HL-60 (cell line): ENCODE data around the gene ADAMTS12.

ENCODE experiments used
- TF ChIP-seq, protein P1 (sequence below): IDR thresholded peaks from 2 replicates; pipeline ENCODE4 v1.6.1; 2012; ENCODE audit warnings: low read depth; ENCODE audit not compliant: insufficient replicate concordance
- TF ChIP-seq, protein P2 (sequence below): IDR thresholded peaks from one replicate; pipeline ENCODE4 v1.5.1; 2011; ENCODE audit warnings: low read length, control low read depth, inconsistent platforms; ENCODE audit not compliant: insufficient read depth

DNA sequence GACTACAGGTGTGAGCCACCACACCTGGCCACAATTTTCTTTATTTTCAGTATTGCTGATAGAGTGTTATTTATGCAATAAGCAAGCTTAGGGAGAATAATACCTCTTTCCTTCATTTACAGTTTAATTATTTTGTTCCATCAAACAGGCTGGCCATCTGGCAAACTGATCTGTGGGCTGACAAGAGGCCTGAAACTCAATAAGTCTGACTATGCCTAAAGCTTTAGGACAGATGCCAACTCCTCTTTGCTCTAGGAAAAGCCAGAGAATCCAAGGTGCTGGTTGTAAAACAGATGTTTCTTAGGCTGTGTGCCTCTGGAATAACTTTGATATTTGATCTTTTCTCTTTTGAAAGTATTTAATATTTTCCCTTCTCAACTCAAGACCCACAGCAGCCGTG is 352.6 kb downstream of the ADAMTS12 start:
- TF ChIP-seq, protein P1, sequence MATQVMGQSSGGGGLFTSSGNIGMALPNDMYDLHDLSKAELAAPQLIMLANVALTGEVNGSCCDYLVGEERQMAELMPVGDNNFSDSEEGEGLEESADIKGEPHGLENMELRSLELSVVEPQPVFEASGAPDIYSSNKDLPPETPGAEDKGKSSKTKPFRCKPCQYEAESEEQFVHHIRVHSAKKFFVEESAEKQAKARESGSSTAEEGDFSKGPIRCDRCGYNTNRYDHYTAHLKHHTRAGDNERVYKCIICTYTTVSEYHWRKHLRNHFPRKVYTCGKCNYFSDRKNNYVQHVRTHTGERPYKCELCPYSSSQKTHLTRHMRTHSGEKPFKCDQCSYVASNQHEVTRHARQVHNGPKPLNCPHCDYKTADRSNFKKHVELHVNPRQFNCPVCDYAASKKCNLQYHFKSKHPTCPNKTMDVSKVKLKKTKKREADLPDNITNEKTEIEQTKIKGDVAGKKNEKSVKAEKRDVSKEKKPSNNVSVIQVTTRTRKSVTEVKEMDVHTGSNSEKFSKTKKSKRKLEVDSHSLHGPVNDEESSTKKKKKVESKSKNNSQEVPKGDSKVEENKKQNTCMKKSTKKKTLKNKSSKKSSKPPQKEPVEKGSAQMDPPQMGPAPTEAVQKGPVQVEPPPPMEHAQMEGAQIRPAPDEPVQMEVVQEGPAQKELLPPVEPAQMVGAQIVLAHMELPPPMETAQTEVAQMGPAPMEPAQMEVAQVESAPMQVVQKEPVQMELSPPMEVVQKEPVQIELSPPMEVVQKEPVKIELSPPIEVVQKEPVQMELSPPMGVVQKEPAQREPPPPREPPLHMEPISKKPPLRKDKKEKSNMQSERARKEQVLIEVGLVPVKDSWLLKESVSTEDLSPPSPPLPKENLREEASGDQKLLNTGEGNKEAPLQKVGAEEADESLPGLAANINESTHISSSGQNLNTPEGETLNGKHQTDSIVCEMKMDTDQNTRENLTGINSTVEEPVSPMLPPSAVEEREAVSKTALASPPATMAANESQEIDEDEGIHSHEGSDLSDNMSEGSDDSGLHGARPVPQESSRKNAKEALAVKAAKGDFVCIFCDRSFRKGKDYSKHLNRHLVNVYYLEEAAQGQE, result no peak
- TF ChIP-seq, protein P2, sequence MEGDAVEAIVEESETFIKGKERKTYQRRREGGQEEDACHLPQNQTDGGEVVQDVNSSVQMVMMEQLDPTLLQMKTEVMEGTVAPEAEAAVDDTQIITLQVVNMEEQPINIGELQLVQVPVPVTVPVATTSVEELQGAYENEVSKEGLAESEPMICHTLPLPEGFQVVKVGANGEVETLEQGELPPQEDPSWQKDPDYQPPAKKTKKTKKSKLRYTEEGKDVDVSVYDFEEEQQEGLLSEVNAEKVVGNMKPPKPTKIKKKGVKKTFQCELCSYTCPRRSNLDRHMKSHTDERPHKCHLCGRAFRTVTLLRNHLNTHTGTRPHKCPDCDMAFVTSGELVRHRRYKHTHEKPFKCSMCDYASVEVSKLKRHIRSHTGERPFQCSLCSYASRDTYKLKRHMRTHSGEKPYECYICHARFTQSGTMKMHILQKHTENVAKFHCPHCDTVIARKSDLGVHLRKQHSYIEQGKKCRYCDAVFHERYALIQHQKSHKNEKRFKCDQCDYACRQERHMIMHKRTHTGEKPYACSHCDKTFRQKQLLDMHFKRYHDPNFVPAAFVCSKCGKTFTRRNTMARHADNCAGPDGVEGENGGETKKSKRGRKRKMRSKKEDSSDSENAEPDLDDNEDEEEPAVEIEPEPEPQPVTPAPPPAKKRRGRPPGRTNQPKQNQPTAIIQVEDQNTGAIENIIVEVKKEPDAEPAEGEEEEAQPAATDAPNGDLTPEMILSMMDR, result no peak
